HG03066 (cell line): ENCODE data around the gene RELT.
"Not testable (repeated sequence)": the region's sequence is repeated elsewhere in the genome, so short reads cannot be mapped to it uniquely, and the experiment has no call there.

Experiments
- ATAC-seq: cut with Tn5 transposase; IDR thresholded peaks from one replicate; pipeline ENCODE4 v1.9.1; 2021; ENCODE audit warnings: low read depth; ENCODE audit not compliant: unreplicated experiment

RELT gene

DNA sequence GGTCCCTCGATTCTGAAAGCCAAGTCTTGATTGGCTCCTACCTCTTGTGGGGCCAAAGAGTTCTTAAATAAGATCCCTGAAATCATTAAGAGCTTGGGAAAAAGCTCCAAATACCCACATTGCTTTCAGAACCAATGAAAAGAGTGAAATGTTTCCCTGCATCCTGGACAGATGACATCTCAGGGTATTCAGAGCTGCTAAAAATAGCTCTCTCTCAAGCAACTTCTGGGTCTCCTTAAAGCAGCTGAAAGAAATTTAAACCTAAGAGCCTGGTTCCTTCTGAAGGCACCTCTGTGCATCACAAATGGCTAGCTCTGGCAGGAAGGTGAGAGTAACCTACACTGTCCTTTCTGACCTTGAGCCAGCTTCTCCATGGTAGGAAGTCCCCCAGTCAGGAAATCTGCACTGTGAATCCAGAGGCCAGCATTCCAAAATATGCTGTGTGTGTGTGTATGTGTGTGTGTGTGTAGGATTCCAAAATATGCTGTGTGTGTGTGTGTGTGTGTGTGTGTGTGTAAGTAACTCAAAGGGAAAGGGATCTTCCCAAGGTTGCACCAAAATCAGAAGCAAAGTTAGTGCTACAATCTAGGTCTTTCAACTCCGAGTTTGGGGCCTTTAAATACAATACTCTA, 50.1 kb downstream of the RELT start:
- no peak for ATAC-seq

DNA sequence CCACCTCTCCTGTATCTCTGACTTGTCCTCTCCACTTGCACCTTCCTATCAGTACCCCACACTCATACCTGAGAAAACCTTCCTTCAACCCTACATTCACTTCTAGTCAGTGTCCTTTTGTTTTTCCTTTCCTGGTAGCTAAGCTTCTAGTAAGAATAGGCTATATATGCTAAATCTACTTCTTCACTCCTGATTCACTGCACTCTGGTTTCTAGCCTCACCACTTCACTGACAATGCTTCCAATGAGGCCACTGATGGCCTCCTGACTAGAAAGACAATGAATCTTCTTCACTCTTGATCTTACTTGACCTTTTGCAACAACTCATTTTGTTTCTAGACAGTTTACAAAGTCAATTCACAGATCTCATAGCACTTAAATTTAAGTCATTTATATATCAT, 52.0 kb downstream of the RELT start:
- no peak for ATAC-seq

DNA sequence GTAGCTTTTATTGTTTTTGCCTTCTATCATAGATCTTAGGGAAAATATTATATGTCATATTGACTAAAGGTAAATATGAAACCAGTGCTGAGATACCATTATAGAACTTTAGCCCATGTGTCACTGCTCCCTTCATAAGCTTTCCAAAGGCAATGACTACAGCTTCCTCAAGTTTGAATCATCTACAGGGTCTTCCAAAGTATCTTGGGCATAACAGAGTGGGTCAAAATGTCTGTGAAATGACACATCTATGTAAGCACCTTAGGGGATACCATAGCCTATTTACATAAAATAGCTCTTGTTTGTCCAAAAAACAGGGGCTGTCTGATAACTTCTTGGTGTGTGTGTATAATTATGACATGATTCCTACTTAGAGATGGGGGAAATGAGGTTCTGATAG, 52.5 kb downstream of the RELT start:
- ATAC-seq, result no peak

DNA sequence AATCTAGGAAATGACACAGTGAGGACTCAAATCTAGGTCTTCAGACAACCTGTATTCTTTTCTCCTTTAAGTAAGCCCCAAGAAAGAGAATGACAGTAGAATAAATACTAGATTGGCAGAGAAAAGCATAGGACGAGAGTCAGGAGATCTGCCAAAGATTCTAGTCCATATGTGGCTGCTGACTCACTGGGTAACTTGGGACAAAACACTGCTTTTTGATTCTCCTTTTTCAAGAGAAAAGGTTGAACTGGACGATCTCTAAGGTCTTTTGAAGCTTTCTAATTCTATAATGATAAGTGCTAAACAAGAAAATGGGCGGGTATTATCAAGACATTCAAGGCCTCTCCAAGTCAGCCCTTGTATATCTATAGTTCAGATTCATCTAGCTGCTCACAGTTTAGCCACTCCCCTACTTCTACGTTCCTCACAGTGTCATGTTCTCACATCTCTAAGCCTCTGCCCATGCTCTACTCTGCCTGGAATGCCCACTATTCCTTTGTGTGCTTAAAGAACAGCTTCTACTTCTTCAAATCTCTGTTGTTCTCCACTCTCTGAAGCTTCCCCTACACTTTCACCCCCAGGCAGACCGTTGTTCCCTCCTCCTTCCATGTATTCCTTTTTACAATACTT, 53.0 kb downstream of the RELT start:
- ATAC-seq, result no peak

DNA sequence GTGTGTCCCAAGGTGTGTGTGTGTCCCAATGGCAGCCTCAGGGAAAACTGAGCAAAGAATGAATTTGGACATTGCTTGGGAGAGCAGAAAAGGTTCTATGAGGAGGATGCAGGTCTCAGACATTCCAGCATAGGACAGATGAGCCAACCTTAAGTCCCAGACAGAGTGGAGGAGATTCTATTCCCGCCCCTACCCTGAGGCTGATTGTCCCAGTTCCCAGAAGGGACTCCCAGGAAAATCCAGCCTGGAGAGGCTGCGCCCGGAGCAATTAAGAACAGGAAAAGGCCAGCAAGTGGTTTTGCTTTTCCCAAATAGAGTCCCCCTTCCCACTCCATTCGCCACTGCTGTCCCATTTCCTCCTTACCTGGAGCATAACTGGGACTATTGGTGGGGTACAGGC, 54.1 kb downstream of the RELT start:
- ATAC-seq, result no peak

DNA sequence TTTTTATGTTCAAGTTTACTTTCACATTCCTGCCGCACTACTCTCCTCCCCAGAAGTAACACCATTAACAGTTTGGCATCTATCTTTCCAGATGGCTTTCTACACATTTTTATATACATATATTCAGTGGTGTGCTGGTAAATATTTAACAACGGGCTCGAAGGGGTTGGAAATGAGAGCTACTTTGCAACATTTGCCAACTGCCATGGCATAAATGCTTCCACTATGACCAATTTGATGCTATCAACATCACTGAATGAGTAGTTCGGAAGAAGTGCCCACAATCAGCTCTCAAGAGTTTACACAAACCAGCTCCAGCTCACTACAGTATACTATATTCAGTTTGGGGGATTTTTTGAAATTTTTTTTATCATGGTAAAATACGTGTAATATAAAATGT, 55.2 kb downstream of the RELT start:
- no peak for ATAC-seq

DNA sequence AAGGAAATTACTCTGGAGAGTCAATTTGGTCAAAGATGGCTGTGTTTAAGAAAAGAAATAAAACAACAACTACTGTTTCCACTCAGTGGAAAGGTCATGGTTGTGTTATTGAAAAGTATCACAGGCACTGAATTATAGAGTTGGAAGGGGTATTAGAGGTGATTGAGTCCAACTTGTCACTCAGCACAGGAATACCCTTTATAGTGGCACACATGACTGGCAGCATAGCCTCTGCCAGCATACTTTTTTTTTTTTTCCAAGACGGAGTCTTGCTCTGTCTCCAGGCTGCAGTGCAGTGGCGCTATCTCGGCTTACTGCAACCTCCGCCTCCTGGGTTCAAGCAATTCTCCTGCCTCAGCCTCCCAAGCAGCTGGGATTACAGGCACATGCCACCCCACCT, 60.7 kb downstream of the RELT start:
- ATAC-seq, result not testable (repeated sequence)

DNA sequence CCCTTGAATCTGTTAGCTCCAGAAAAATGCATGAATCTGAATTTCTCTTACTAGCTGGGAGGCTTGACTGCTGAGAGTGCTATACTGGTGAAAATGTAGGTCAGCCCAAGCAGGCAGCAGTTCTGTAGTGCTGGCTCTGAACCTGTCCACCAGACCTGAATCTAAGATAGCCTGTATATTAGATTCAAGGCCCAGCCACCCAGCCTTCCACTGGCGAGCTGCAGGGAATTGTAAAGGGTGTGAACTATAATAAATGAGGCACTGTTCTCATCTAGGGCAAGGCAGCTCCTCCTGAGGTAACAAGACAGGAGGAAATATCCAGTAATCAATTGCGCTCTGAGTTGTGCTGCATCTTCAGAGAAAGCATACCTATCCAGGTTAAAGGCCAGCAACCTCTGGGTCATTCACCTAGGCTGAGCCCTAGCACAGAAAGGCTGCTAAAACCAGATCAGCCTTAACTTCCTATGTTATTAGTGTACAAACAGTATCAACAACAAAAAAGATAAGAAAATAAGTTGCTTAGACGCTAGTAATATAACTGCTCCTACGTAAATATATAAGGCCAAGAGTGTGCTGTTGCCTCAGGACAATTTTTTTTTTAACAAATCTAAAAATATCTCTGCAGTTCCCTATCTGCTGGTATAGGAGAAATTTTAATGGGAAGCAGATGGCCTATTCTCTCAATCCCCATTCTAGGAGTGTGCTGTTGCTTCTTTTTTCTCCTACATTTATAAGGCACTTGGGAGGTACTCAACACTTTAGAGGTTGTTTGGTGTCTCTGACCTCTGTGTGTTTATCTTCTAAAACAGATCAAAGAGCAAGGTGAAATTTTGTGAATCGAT, 63.0 kb downstream of the RELT start:
- ATAC-seq, result no peak

DNA sequence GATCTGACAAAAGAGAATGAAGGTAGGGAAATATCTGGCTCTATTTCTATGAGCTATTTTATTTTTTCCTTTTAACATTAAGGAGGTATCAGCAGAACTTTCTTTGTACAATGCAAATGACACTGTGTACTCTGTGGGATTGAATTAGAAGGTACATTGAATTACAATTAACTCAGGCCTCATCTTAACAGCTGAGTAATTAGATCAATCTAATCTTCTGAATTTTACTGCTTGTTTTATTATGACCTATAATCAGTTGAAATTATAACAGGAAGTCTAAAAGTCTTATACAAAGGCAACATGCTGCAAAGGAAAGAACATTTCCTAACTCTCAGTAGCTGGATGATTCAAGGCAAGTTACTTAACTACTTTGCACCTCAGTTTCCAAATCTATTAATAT, 69.8 kb downstream of the RELT start:
- ATAC-seq, result no peak

DNA sequence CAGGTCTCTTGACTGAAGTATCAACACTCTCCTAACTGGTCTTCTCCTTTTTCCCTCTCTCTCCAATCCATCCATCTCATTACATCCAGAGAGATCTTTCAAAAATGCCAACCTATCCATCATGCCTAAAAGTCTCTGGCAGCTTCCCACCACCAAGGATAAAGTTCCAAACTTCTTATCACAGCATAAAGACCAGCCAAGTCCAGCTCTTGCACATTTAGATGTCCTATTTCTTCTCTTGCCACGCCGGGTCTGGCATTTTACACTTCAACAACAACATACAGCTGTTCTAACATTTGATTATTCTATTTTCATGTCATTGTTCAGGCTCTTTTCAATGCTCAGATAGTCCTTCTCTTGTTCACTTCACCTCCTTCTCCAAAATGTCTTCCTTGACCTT, 70.6 kb downstream of the RELT start:
- no peak for ATAC-seq
